A549 (cell line): Measurements from ENCODE around the gene ADGRG3. TPM values are rescaled to one million over a fixed set of nuclear protein-coding genes. Genes with fewer than 3 reads are reported as not detected.

Experiments
- ATAC-seq, 2 experiments: fragments of 200-7000 bp in 1 of 2; fragments of >200 bp in 1 of 2; cut with Nextera tagmentation in 1 of 2; cut with Tn5 transposase in 1 of 2; 3 replicates each; pipeline versions ENCODE4 v1.8.0 to v1.9.1; 2018 to 2020; ENCODE audit warnings: mild to moderate bottlenecking in 1 of 2, moderate library complexity in 1 of 2
- CTCF ChIA-PET: fragments of 300-600 bp; sonication (Branson Sonifier 250); formaldehyde crosslinking; extraction: SDS; loops from one replicate; lab custom pipeline; 2021; ENCODE audit warnings: antibody characterized with exemption, inconsistent platforms; lab: Yijun Ruan, JAX
- POLR2A ChIA-PET: fragments of 350-600 bp; formaldehyde crosslinking; extraction: SDS; loops from one replicate; lab custom pipeline; 2021; ENCODE audit warnings: antibody characterized with exemption, inconsistent platforms; lab: Yijun Ruan, JAX
- DNase-seq, 2 experiments: peaks; one replicate each; pipeline versions ENCODE4 v3.0.0 to v3.0.0-alpha.2; 2011 to 2016; ENCODE audit warnings: low read depth in 1 of 2, low spot score in 1 of 2
- FAIRE-seq: peaks from 2 replicates; lab custom pipeline; 2011; peaks lifted over from hg19 to GRCh38; lab: Jason Lieb, UNC
- H3K27ac ChIP-seq, 2 experiments: fragments of >200 bp; sonication (Bioruptor Twin); formaldehyde crosslinking; 3 replicates each; pipeline ENCODE4 v1.5.1; 2016 to 2017
- H3K4me1 ChIP-seq: fragments of >200 bp; sonication (Bioruptor Twin); formaldehyde crosslinking; 3 replicates; pipeline ENCODE4 v1.6.1; 2016
- H3K4me2 ChIP-seq: fragments of >200 bp; sonication (Bioruptor Twin); formaldehyde crosslinking; 3 replicates; pipeline ENCODE4 v1.6.1; 2016
- H3K4me3 ChIP-seq: fragments of >200 bp; sonication (Bioruptor Twin); formaldehyde crosslinking; 3 replicates; pipeline ENCODE4 v1.5.1; 2016
- H3K9me3 ChIP-seq: fragments of >200 bp; sonication (Bioruptor Twin); formaldehyde crosslinking; 3 replicates; pipeline ENCODE4 v1.6.1; 2016
- BCL3 ChIP-seq: fragments of >200 bp; sonication (Bioruptor Twin); formaldehyde crosslinking; IDR thresholded peaks from 3 replicates; pipeline ENCODE4 v1.6.1; 2016
- CTCF ChIP-seq: fragments of >200 bp; sonication (Bioruptor Twin); formaldehyde crosslinking; IDR thresholded peaks from 3 replicates; pipeline ENCODE4 v1.5.1; 2016
- EHF ChIP-seq: fragments of 250-450 bp; sonication (Bioruptor Pico); IDR thresholded peaks from 2 replicates; pipeline ENCODE4 v1.5.0; 2020; ENCODE audit warnings: mild to moderate bottlenecking
- EHMT2 ChIP-seq: fragments of 200-600 bp; sonication (generic); IDR thresholded peaks from 2 replicates; pipeline ENCODE4 v1.6.1; 2016; ENCODE audit warnings: antibody characterized with exemption, low read depth, mild to moderate bottlenecking, moderate library complexity
- ELK1 ChIP-seq: fragments of 150-350 bp; IDR thresholded peaks from 2 replicates; pipeline ENCODE4 v1.6.1; 2014; ENCODE audit warnings: low read depth, mild to moderate bottlenecking, low read length
- ESRRA ChIP-seq: fragments of 150-350 bp; IDR thresholded peaks from 2 replicates; pipeline ENCODE4 v1.6.1; 2014; ENCODE audit warnings: mild to moderate bottlenecking, low read length, borderline replicate concordance
- HDAC2 ChIP-seq: fragments of 200-600 bp; sonication (generic); IDR thresholded peaks from 2 replicates; pipeline ENCODE4 v1.6.1; 2016
- HEYL ChIP-seq: fragments of 250-450 bp; sonication (Bioruptor Pico); IDR thresholded peaks from 2 replicates; pipeline ENCODE4 v1.8.0; 2021; ENCODE audit warnings: mild to moderate bottlenecking, moderate library complexity
- HMGXB4 ChIP-seq: fragments of 250-450 bp; sonication (Bioruptor Pico); IDR thresholded peaks from 2 replicates; pipeline ENCODE4 v1.5.0; 2021; ENCODE audit warnings: mild to moderate bottlenecking, moderate library complexity, borderline replicate concordance
- HOXB13 ChIP-seq: fragments of 250-450 bp; sonication (Bioruptor Pico); IDR thresholded peaks from 2 replicates; pipeline ENCODE4 v1.5.0; 2020; ENCODE audit warnings: low read depth, mild to moderate bottlenecking, moderate library complexity
- HOXB5 ChIP-seq: fragments of 250-450 bp; sonication (Bioruptor Pico); IDR thresholded peaks from 2 replicates; pipeline ENCODE4 v1.5.0; 2020; ENCODE audit warnings: mild to moderate bottlenecking, moderate library complexity
- JUNB ChIP-seq: fragments of >200 bp; sonication (Bioruptor Twin); formaldehyde crosslinking; IDR thresholded peaks from 2 replicates; pipeline ENCODE4 v1.6.1; 2016
- KDM1A ChIP-seq: fragments of 200-600 bp; sonication (generic); IDR thresholded peaks from 2 replicates; pipeline ENCODE4 v1.6.1; 2016; ENCODE audit warnings: low read depth, mild to moderate bottlenecking
- MAZ ChIP-seq: fragments of 150-350 bp; IDR thresholded peaks from 2 replicates; pipeline ENCODE4 v1.6.1; 2014; ENCODE audit warnings: antibody characterized with exemption, low read depth, low read length, borderline replicate concordance
- MYC ChIP-seq: IDR thresholded peaks from 2 replicates; pipeline ENCODE4 v1.6.1; 2012; ENCODE audit warnings: mild to moderate bottlenecking, inconsistent platforms, low read length, improper control_type of control experiment, borderline replicate concordance
- NFE2L2 ChIP-seq: fragments of 150-350 bp; conservative IDR thresholded peaks from 2 replicates; pipeline ENCODE4 v1.6.1; 2014; ENCODE audit warnings: low read length
- NR3C1 ChIP-seq: fragments of >200 bp; sonication (Bioruptor Twin); formaldehyde crosslinking; IDR thresholded peaks from 3 replicates; pipeline ENCODE4 v1.6.1; 2017
- PBX3 ChIP-seq: IDR thresholded peaks from 2 replicates; pipeline ENCODE4 v1.6.1; 2012
- PHF8 ChIP-seq: fragments of 200-600 bp; sonication (generic); IDR thresholded peaks from 2 replicates; pipeline ENCODE4 v1.6.1; 2016; ENCODE audit warnings: low read depth, mild to moderate bottlenecking, antibody characterized with exemption, moderate library complexity, borderline replicate concordance
- POLR2AphosphoS2 ChIP-seq: conservative IDR thresholded peaks from 2 replicates; pipeline ENCODE4 v1.6.1; 2012; ENCODE audit warnings: low read length, improper control_type of control experiment, inconsistent platforms
- RAD21 ChIP-seq, 2 experiments: fragments of >200 bp in 1 of 2; sonication (Bioruptor Twin) in 1 of 2; formaldehyde crosslinking in 1 of 2; IDR thresholded peaks in 1 of 2; conservative IDR thresholded peaks in 1 of 2; 2 replicates in 1 of 2; 3 replicates in 1 of 2; pipeline ENCODE4 v1.6.1; 2012 to 2018; ENCODE audit warnings: inconsistent platforms in 1 of 2
- RARB ChIP-seq: fragments of 250-450 bp; sonication (Bioruptor Pico); IDR thresholded peaks from 2 replicates; pipeline ENCODE4 v1.8.0; 2021; ENCODE audit warnings: mild to moderate bottlenecking, moderate library complexity
- RFX5 ChIP-seq: fragments of 450-650 bp; IDR thresholded peaks from 2 replicates; pipeline ENCODE4 v1.7.1; 2014; ENCODE audit warnings: antibody characterized with exemption, mild to moderate bottlenecking, moderate library complexity
- RNF2 ChIP-seq: fragments of 200-600 bp; sonication (generic); IDR thresholded peaks from 2 replicates; pipeline ENCODE4 v1.6.1; 2016; ENCODE audit warnings: low read depth, mild to moderate bottlenecking, antibody characterized with exemption, moderate library complexity, borderline replicate concordance
- SMC3 ChIP-seq: fragments of >200 bp; sonication (Bioruptor Twin); formaldehyde crosslinking; IDR thresholded peaks from 3 replicates; pipeline ENCODE4 v1.6.1; 2018; ENCODE audit warnings: inconsistent platforms
- SREBF2 ChIP-seq: fragments of 450-650 bp; IDR thresholded peaks from 2 replicates; pipeline ENCODE4 v1.6.1; 2014; ENCODE audit warnings: mild to moderate bottlenecking, moderate library complexity
- TP53 ChIP-seq: fragments of 250-450 bp; sonication (Bioruptor Pico); IDR thresholded peaks from 2 replicates; pipeline ENCODE4 v1.5.0; 2021; ENCODE audit warnings: mild to moderate bottlenecking, moderate library complexity
- ZFP36 ChIP-seq: fragments of 450-650 bp; IDR thresholded peaks from 2 replicates; pipeline ENCODE4 v1.6.1; 2014; ENCODE audit warnings: borderline replicate concordance; ENCODE audit not compliant: partially characterized antibody
- WGBS: methylation state at CpG from one replicate; pipeline ENCODE4 v1.1.6; 2017; ENCODE audit errors: missing lambda C conversion rate; 5-methylcytosine and 5-hydroxymethylcytosine counted together
- polyA plus RNA-seq, 4 experiments: library from polyadenylated mRNA; depleted of rRNA in 3 of 4; stranded (reverse); fragments of >200 nt; fragmentation: RNase III in 1 of 4; extraction: RNeasy Plus Mini Kit Qiagen cat#74134 plus additional on column Dnase treatment in 1 of 4; gene quantifications; 2 replicates in 3 of 4; 3 replicates in 1 of 4; pipeline ENCODE4 v1.2.3, GENCODE V29; 2011 to 2017

The ADGRG3 gene
- polyA plus RNA-seq, 2 of the 4 experiments (the other 2 are of a cell fraction): 0.25 to 0.45 TPM

GRCh38 chr16:57667526-57668262 lies 412 bp upstream of the ADGRG3 start (continued):
- TF ChIP-seq BCL3 (no peak), POLR2AphosphoS2 (no peak), HDAC2 (no peak), EHF (CRISPR knock-in tag) (no peak), RFX5 (no peak), ESRRA (0 out of 2 replicates have a peak, but pooled peaks have one; percentile 27), HMGXB4 (CRISPR knock-in tag) (no peak), KDM1A (no peak), RARB (no peak), MYC (no peak), NFE2L2 (no peak), CTCF (no peak), HOXB5 (no peak)

- no peak for FAIRE-seq
- POLR2A ChIA-PET: no interaction called here
These were observed 747 bp downstream of the ADGRG3 start for GRCh38 chr16:57668630-57669475.

More at GRCh38 chr16:57668630-57669475, 747 bp downstream of the ADGRG3 start:
- Histone ChIP-seq H3K9me3 (no peaks in the 10 kb centered on the region), H3K27ac (peak overlapping the region; percentile 61 to 71; a peak in 4 of 6 replicates), H3K4me3 (no peak overlapping the region), H3K4me2 (no peak overlapping the region), H3K4me1 (peaks cover 16% of the 10 kb centered on the region)
- TF ChIP-seq NFE2L2: no peak
- no peak for TF ChIP-seq RAD21 (conservative IDR thresholded peaks at IDR 0.05 in 1 of 2, IDR thresholded peaks at IDR 0.05 in 1 of 2)
- TF ChIP-seq KDM1A: no peak
- TF ChIP-seq TP53: no peak
- no peak for TF ChIP-seq HOXB5
- no peak for TF ChIP-seq RNF2
- no peak for TF ChIP-seq EHMT2
- no peak for TF ChIP-seq ZFP36
- TF ChIP-seq PBX3: no peak
- TF ChIP-seq ELK1: no peak
- TF ChIP-seq HOXB13: no peak
- no peak for TF ChIP-seq MAZ
- no peak for TF ChIP-seq PHF8
- TF ChIP-seq JUNB: no peak
- no peak for TF ChIP-seq SREBF2
- TF ChIP-seq NR3C1: no peak
- TF ChIP-seq HEYL (CRISPR knock-in tag): no peak
- no peak for TF ChIP-seq RARB
- TF ChIP-seq SMC3: no peak
- DNase-seq: no peak
- 91% methylated on average over 19 of the region's 20 CpGs for WGBS
- CTCF ChIA-PET: interaction anchor here (0.6 to 4.7 kb wide), 5 partner anchors 10 to 92 kb away, joined by 3 to 21 read pairs (median 4); no protein-coding TSS in a partner anchor
- peak; percentile 1 to 2; a peak in 1 of 6 replicates for ATAC-seq
